Inflammatory macrophage treated with lipopolysaccharide for 4 hours (primary cell): Measurements from ENCODE around the gene AQP3.
"Not testable (repeated sequence)": the region's sequence is repeated elsewhere in the genome, so short reads cannot be mapped to it uniquely, and the experiment has no call there.

Experiments used
- DNase-seq: peaks from one replicate; pipeline ENCODE4 v3.0.0-alpha.2; 2020

Gene AQP3

DNA sequence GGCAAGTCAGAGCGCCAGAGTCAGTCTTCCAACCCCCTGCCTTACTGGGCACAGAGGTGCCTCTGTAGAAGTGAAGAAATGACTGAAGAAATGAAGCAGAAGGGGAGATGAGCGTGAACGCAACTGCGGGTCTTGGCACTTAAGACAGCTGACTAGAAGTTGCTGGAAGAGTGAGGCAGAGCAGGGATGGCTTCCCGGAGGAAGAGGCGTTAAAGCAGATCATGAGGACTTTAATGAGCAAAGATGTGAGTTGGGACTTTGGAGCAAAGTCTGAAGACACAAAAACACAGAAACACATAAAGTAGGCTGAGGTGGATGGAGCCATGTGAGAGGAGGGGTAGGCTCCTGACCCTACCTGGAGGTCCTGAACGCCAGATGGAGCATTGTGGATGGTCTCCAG, 7.2 kb downstream of the AQP3 start:
- DNase-seq: no peak

DNA sequence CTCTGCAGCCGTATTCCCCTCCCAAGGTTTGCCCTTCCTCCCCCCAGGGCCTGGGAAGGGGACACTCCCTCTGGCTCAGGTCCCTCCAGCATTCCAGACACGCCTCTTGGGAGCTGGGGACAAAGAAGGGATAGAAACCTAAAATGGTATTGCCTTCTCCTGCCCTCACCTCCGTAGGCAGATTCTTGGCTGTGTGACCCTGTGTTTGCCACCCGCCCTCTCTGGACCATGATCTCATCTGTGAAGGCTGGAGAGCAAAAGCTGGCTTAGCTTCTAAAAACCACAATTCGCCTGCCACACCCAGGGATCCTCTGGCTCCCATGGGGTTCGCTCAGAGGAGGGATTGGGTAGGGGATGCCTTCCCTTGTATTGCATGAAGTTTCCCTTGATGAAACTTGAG, 7.7 kb downstream of the AQP3 start:
- DNase-seq: no peak

DNA sequence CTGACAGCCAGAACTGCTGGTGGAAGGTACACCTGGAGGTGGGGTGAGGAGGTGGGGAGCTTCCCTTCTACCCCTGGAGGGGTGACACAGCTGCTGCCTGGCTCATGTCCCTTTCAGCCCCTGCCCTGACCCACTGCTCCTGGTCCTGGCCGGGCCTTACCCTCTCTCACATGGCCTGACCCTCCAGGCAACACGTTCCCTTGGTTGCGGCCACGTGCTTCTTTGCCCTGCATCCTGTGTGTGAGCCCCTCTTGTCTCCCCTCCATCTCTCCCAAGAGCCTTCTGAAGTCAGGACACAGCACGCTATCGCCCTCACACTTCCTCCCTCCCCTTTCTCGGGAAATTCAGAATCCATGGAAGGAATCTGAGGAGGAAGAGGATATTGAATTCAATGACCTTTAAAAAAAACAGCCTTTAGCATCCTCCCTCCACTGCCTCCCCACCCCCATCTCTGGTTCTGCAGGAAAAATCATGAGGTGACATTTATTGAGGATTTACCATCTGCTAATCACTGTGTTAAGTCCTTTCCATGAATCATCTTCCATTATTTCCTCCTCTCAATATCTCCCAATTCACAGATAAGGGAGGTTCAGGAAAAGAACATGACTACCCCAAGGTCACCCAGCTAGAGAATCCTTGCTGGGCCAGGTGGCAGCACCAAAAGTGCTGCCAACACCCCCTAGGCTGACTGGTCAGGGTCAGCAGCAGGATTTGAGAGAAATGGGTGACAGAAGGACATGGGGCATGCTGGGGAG, 8.3 kb downstream of the AQP3 start:
- DNase-seq: no peak

DNA sequence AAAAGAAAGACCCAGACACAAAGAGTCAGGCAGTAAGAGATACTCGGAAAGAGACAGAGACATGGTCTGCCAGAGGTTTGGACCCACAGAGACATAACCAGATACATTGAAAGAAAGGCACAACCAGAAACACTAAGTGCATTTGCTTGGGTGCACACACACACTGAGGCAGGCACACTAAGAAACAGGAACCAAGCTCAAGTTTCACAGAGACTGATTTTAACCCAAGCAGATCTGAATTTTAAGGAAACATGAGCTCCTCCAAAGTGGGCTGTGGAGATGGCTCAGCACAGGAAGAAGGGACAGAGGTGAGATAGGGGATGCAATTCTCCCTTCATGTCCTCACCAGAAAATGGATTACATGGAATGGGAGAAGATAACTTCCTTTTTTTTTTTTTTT, 9.5 kb downstream of the AQP3 start:
- DNase-seq: peak; percentile 38

DNA sequence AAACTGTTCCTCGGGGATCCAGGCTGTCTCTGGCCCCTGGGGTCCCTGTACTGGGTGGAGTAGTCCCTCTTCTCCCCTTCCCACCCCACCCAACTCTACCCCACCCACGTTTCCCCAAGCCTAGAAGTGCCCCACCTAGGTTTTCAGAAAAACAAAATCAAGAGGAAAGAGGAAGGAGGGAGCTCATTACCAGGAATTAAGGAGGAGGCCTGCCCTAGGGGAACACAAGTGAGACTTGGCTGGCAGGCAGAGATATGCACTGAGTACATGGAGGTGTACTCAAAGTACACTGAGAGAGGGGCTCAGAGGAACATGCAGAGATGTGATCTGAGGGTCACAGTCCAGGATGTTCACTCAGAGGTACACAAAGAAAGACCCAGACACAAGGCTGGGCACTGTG, 10.2 kb downstream of the AQP3 start:
- DNase-seq: peak; percentile 20

DNA sequence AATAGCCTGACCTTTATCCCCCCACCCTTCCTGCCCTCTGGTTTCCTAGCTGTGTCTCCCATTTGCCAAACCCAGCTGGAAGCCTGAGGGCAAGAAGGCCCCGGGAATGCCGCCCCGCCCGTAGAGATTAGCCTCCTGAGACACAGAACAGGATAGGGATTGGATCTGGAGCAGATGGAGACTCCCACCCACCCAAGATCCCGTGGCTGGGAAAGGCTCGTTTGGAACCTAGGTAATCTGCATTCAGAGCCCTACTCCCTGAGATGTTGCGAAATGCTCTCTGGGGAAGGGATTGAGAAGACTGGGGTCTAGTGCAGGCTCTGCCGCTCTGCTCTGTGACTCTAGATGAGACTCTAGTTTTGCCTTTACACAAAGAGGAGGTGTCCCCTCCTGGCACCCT, 10.9 kb downstream of the AQP3 start:
- DNase-seq: no peak

DNA sequence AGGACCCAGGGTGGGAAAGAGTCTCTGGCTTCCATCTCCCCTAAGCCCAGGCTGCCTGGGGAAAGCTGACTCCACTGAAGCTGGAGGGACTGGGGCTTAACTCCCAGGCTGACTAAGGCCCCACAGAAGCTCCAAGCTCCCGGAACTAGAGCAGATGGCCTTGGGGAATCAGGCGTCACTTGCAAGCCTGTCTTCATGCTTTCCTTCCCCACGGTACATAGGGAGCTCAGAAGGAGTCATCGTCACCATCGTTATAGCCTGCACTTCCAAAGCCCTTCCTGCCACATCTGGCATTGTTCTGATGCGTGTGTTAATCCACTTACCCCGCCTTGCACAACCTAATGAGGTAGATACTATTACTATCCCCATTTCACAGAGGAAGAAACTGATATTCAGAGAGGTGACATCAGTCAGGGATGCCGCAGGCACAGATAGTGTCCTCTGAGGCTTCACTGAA, 11.5 kb downstream of the AQP3 start:
- no peak for DNase-seq

DNA sequence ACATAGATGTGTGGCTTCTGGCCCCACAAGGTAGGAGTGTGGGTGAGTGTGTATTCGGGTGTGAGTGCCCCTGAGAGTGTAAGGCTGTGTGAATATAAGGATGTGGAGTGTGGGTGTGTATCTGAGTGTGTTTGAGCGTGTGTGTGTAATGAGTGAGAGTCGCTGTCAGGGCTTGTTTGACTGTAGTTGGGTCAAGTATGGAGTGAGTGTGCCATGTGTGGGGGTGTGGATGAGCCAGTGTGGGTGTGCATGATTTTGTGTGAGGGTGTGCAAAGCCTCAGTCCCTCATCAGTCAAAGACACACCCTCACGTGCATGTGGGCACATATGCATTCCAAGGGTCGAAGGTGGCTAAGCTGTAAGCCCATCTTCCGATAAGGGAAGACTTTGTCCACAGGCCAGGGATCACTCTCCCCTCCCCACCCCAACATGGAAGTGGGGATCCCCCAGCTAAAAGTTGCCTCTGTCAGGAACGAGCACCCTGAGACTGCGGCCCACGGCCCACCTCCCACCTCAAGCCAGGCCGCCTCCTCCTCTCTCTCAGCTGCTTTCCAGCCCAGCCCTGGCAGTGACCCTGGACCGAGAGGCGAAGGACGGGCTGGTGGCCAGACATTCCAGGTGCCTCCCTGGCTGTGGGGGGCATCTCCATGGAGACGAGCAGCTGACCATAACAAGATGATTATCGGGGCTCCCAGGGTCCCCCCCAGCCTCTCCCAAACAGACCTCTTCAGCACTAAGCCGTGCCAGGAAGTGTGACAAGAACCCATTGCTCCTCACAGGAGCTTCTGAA, 12.9 kb downstream of the AQP3 start:
- DNase-seq: no peak

DNA sequence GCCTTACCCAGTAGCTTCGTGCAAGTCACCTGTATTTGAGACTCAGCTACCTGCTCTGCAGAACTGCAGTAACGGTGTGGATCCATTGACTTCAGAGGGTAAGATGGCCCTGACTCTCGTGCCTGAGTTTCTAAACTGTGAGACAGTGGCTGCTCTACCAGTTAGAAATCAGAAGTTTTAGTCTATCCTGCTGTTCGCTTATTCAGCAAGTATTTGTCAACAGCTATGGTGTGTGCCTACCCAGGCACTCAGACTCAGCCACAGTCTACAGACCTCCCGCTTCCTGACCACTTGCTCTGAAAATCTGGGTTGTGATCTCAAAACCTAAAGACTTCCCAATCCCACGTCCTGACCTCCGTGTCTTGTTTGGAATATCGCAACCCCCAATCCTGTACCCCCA, 13.5 kb downstream of the AQP3 start:
- no peak for DNase-seq

DNA sequence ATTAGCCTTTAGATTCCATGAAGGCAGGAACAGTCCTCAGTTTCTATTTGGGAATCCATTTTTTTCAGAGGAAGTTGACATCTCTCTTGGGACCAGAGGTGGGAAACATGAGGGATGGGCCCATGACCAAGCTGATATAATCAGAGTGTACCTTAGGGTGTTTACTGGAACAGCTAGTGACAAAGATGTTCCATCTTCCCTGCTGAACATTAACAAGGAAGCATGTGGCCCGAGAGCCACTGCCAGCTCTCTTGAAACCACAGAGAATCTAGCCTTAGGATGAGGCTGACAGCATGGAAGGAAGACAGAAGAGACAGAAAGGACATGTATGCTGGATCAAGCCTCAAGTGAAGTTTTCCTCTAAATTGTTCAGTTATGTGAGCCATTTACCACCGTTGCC, 16.0 kb downstream of the AQP3 start:
- no peak for DNase-seq

DNA sequence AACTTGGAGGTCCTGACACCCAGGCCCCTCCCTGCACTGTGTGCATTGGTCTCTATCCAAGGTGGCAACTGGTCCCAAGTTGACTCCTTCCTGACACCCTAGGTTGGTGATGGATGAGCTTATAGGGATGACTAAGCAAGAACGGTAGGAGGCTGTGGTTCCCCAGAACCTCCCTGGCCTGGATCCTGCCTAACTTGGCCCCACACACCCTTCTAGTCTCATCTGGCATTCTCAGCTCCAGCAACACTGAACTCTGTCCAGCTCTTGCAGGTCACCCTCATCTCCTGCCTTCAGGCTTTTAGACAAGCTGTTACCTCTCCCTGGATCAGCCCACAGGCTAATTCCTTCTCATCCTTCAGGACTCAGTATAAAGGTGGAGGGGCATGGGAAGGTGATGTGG, 16.5 kb downstream of the AQP3 start:
- DNase-seq: no peak

DNA sequence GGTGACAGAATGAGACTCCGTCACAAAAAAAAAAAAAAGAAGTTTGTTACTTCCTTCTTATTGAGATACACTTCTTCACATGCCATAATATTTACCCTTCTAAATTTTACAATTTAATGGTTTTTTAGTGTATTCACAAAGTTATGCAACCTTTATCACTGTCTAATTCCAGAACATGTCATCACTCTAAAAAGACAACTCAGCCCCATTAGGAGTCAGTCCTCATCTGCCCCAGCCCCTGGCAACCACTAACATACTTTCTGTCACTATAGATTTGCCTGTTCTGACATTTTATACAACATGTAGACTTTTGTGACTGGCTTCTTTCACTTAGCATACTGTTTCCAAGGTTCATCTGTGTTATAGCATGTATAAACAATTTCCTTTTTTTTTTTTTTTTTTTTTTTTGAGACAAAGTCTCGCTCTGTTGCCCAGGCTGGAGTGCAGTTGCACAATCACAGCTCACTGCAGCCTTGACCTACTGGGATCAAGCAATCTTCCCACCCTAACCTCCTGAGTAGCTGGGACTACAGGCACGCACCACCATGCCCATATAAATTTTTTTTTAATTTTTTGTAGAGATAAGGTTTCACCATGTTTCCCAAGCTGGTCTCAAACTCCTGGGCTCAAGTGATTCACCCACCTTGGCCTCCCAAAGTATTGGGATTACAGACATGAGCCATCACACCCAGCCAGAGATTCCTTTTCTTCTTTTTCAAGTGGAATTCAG, 18.0 kb downstream of the AQP3 start:
- DNase-seq: no peak

DNA sequence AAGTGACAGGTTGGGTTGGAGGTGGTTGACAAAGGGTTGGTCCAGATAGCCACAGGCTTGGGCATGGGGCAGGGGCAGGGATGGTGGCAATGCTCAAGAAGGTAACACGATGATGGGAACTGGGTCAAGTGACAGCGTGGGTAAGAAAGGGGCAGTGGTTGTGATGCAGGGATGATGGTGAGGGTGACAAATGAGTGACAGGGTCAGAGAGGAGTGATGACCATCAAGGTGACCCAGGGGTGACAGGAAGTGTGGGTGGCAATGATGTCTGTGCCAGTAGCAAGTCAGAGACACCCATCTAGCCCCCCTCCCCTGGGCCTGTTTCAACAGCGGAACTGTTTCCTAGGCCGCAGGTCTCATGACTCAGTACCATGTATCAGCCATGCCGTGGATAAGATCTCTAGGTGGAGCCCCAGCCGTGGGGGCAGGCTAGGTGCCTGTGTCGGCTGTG, 20.5 kb downstream of the AQP3 start:
- DNase-seq: no peak

DNA sequence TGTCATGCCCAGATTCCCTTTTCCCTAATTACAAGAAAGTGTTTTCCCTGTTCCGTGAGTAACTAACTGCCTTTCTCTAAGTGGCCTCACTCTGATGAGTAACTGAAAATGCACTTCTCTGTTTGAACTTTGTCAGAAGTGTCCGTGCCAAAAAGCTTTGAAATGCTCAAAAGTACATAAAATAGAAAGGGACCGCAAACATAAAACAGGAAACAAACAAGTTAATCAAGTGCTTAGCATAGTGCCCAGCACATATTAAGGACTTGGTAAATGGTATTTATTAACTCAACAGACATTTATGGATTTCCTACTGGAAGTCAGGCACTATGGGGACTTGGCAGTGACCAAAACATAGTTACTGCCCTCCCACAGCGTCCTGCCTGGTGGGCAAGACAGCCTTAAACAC, 22.3 kb downstream of the AQP3 start:
- no peak for DNase-seq

DNA sequence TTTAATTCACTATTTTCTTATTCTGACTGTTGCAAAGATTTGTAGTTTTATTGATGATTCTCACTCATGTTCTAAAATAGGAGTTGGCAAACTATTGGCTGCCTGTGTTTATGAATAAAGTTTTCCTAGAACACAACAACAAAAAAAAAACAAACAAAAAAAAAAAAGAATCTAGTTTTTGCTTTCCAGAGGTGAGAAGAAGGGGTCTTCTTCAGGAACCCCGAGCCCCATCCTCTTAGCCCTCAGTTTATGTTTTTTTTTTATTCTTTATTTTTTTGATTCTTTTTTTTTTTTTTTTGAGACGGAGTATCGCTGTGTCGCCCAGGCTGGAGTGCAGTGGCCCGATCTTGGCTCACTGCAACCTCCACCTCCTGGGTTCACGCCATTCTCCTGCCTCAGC, 22.9 kb downstream of the AQP3 start:
- DNase-seq: not testable (repeated sequence)

DNA sequence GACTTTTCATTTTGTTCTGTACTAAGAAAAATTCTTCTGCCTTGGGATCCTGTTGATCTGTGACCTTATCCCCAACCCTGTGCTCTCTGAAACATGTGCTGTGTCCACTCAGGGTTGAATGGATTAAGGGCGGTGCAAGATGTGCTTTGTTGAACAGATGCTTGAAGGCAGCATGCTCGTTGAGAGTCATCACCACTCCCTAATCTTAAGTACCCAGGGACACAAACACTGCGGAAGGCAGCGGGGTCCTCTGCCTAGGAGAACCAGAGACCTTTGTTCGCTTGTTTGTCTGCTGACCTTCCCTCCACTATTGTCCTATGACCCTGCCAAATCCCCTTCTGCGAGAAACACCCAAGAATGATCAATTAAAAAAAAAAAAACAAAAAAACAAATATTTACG, 23.4 kb downstream of the AQP3 start:
- DNase-seq: not testable (repeated sequence)

DNA sequence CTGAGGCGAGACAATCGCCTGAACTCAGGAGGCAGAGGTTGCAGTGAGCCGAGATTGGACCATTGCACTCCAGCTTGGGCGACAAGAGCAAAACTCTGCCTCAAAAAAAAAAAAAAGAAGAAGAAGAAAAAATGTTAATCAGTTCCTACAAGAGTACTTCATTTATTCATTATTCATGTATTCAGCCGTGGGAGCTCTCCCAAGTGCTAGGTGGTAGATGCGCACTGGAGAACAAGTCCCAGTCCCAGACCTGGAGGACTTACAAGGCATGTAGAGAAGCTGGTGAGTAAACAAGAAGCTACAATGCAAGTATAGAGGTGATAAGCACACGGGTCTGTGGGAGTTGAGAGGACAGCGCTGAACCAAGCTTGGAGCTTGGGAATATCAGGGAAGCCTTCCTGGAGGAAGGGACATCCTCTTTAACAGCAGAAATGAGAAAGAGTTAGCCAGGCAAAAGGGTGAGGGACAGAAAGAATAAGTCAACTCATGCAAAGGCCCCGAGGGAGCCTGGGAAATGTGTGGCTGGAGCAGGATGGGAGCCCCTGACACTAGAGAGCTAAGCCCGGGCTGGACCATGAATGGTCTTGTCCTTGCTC, 27.6 kb downstream of the AQP3 start:
- DNase-seq: no peak

DNA sequence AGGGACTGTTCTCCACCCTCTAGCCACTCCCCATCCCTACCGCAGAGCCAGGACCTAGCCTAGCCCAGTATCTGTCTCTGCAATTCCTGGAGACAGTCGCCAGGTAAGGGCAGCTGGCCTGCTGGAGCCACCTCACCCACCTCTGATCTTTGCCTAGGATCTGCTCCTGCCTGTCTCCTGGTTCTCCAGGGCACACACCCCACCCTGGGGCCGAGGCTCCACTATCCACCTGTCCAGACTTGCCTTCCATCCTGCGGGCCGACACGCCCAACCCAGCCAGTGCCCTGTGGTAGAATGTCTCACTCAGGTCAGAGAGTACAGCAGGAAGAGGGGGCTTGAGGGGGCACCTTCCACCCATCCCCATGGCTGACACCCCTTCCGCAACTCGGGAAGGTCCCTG, 29.3 kb downstream of the AQP3 start:
- no peak for DNase-seq

DNA sequence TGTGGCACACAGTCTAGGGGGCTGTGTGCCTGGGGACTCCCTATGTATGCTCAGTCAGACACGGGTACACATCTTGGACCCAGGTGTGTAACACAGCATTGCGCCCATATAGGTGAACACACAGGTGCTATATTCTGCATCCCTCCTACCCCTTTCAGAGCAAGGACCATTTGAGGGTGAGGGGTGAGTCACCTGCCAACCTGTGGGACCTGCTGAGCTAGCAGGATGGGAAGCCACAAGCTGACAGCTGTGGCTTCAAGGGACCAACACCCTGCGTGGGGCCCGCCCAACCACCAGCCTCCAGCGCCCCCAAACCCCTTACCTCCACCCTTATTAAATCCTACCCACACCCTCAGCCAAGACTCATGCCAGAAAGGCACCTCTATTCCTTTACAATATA, 30.4 kb downstream of the AQP3 start:
- DNase-seq: no peak

DNA sequence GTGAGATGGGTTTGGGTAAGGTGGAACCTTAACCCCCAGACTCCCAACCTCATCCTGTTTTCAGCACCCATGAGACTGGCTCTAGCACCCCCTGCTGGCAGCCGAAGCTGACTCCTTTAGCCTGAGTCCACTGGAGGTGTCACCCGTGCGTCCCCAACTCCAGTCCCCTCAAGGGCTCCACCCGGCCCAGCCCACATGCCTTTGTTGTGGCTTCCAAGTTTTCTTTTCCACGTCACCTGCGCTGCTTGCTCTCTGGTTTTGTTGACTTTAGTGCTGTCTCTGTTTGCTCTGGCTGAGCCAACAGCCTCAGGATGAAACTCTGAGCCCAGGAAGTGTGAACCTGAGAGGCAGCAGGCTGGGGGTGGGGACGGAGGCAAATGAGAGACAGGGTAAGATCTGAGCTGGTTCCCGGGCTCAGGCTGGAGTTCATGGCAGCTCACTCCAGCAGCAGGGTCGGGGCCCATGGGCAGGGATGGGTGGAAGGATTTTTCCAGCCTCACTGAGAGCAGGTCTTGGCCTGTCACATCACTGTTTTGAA, 31.8 kb downstream of the AQP3 start:
- DNase-seq: peak; percentile 50

DNA sequence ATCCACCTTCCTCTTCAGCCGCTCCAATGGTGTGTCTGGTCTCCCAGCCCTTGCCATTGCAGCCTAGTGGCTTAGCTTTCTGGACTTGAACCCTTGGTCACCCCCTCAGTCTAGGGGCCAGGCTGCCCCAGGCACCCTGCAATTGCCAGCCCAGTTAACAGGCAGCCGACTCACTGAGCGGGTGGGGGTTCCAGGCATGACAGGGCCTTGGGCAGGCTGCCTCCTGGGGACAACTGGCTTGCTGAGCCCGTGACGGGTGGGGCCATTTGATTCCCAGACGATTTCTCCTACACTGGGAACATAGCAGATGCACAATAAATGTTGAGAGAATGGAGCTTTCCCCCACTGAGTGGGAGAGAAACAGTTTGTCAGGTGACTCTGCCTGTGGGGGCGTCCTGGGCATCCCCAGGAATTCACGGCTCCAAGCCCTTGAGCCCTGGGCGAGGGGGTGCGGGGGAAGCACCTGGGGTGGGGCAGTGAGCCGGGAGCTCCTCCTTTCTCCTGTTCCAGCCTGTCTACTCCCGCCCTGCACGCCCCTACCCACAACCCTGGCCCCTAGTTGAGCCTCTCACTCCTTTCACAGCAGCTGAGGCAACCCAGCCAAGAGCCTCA, 32.4 kb downstream of the AQP3 start:
- DNase-seq: no peak

DNA sequence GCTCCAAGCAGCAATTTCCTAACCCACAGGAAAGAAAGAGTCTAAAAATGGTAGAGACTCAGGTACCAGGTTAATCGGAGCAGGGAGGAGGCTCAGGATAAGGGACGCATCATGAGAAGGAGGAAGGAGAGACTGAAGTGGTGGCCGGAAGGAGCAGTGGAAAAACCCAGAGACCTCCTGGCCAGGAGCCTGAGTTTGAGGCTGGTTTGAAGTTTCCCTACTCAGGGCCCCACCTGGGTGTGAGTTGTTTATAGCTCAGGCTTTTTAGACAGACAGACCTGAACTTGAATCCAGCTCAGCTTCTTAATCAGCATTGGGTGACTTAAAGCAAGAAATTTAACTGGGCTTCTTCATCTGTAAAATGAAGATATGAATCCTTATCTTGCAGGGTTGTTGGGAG, 33.1 kb downstream of the AQP3 start:
- DNase-seq: no peak

DNA sequence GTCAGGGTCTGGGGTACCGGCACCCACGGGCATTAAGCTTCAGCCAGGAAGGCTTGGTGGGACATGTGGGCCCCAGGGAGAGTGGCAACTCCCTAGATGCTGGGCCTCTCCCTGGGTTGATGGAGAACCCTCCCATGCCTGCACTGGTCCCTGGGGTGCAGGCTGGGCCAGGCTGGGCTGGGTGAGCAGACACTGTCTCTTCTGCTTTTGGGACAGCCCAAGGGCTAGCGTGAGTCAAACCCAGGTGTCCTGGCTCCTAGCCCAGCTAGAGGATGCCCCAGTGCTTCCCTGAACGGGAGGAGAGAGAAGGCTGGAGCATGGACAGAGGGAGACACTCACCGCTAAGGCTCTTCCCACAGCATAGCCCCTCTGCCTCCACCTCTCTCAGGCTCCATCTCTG, 39.3 kb downstream of the AQP3 start:
- no peak for DNase-seq
